Vagina (tissue), 2 donors: ENCODE results near the gene PSPN. TPM values are rescaled to one million over a fixed set of nuclear protein-coding genes. Genes with fewer than 3 reads are reported as not detected.

Source experiments
- DNase-seq, 2 donors: peaks; one replicate each; pipeline ENCODE4 v3.0.0-alpha.2; 2017; ENCODE audit errors: extremely low spot score in 2 of 2
- H3K27ac ChIP-seq: fragments of 200-600 bp; sonication (generic); one replicate; pipeline ENCODE4 v1.5.1; 2019
- H3K27me3 ChIP-seq: fragments of 200-600 bp; sonication (generic); one replicate; pipeline ENCODE4 v1.5.1; 2019
- H3K36me3 ChIP-seq, 2 donors: fragments of 200-600 bp; sonication (generic); one replicate each; pipeline ENCODE4 v1.5.1; 2017 to 2019
- H3K4me1 ChIP-seq: fragments of 200-600 bp; sonication (generic); one replicate; pipeline ENCODE4 v1.5.1; 2019
- H3K4me3 ChIP-seq, 2 donors: fragments of 200-600 bp; sonication (generic); 1 replicate in 1 of 2; 2 replicates in 1 of 2; pipeline ENCODE4 v1.5.1; 2016 to 2019
- H3K9me3 ChIP-seq: fragments of 200-600 bp; sonication (generic); one replicate; pipeline ENCODE4 v1.5.1; 2019
- CTCF ChIP-seq, 3 experiments: fragments of 450-650 bp in 2 of 3; fragments of 200-600 bp in 1 of 3; sonication (generic) in 1 of 3; IDR thresholded peaks; one replicate each; pipeline ENCODE4 v1.5.1; 2017 to 2019; ENCODE audit warnings: antibody characterized with exemption in 3 of 3, mild to moderate bottlenecking in 2 of 3, moderate library complexity in 2 of 3
- POLR2A ChIP-seq, 2 donors: fragments of 450-650 bp; IDR thresholded peaks; one replicate each; pipeline ENCODE4 v1.6.1; 2017; ENCODE audit warnings: antibody characterized with exemption in 2 of 2, mild to moderate bottlenecking in 2 of 2, moderate library complexity in 2 of 2
- POLR2AphosphoS5 ChIP-seq, 2 donors: sonication (generic); formaldehyde crosslinking; IDR thresholded peaks; one replicate each; pipeline ENCODE4 v1.9.0; 2017; ENCODE audit warnings: antibody characterized with exemption in 2 of 2, mild to moderate bottlenecking in 2 of 2, low read depth in 1 of 2; ENCODE audit not compliant: insufficient read depth in 1 of 2
- intact Hi-C: fragments of 100-400 bp; cut with DNase I; formaldehyde crosslinking; loops from one replicate; pipeline ENCODE4 v1.15.1; 2023
- total RNA-seq: library from RNA; depleted of rRNA; stranded (reverse); fragments of >200 nt; gene quantifications from one replicate; pipeline ENCODE4 v1.2.3, GENCODE V29; 2016

PSPN gene
- total RNA-seq, 1 donor from 2014 or later: 0.25 TPM

GRCh38 chr19:6392221-6393073 is 16.7 kb upstream of the PSPN start:
- Histone ChIP-seq H3K4me1 (peaks cover 20% of the 10 kb centered on the region), H3K27me3 (no peaks in the 10 kb centered on the region), H3K27ac (peak overlapping the region; percentile 77), H3K9me3 (no peaks in the 10 kb centered on the region), H3K4me3 (peak overlapping the region; percentile 57 to 79), H3K36me3 (peaks cover 0 to 28% of the 10 kb centered on the region in 2 donors)
- intact Hi-C loops: no loop called here
- no peak for DNase-seq
- TF ChIP-seq POLR2AphosphoS5 (IDR thresholded peaks at IDR 0.05; ENCODE audit: insufficient read depth in 1 of 2, low read depth in 1 of 2) (no peak), CTCF (IDR thresholded peaks at IDR 0.05) (no peak), POLR2A (IDR thresholded peaks at IDR 0.05) (no peak)

- H3K4me3 ChIP-seq: no peak overlapping the region
These were observed 11.6 kb upstream of the PSPN start for GRCh38 chr19:6387372-6387771.

GRCh38 chr19:6384381-6384780 is 8.6 kb upstream of the PSPN start:
- Histone ChIP-seq H3K4me3 (no peak overlapping the region), H3K27ac (no peak overlapping the region), H3K27me3 (no peaks in the 10 kb centered on the region), H3K9me3 (no peaks in the 10 kb centered on the region), H3K4me1 (no peaks in the 10 kb centered on the region), H3K36me3 (peaks cover 0 to 84% of the 10 kb centered on the region in 2 donors)
- no peak for DNase-seq
- no peak for TF ChIP-seq POLR2A (IDR thresholded peaks at IDR 0.05)
- TF ChIP-seq CTCF (IDR thresholded peaks at IDR 0.05): no peak
- no peak for TF ChIP-seq POLR2AphosphoS5 (IDR thresholded peaks at IDR 0.05; ENCODE audit: insufficient read depth in 1 of 2, low read depth in 1 of 2)
- intact Hi-C loops: no loop called here

More at GRCh38 chr19:6387372-6387771, 11.6 kb upstream of the PSPN start:
- no peak for TF ChIP-seq POLR2AphosphoS5 (IDR thresholded peaks at IDR 0.05; ENCODE audit: insufficient read depth in 1 of 2, low read depth in 1 of 2)
- no peak for TF ChIP-seq CTCF (IDR thresholded peaks at IDR 0.05)
- no peak for TF ChIP-seq POLR2A (IDR thresholded peaks at IDR 0.05)
- DNase-seq: no peak
- no peaks in the 10 kb centered on the region for H3K27me3 ChIP-seq
- H3K4me1 ChIP-seq: peaks cover 16% of the 10 kb centered on the region
- H3K9me3 ChIP-seq: no peaks in the 10 kb centered on the region
- no peak overlapping the region for H3K27ac ChIP-seq
- H3K36me3 ChIP-seq: peaks cover 0 to 63% of the 10 kb centered on the region in 2 donors
- intact Hi-C loops: no loop called here

- DNase-seq: no peak
- no peaks in the 10 kb centered on the region for H3K4me1 ChIP-seq
- TF ChIP-seq CTCF (IDR thresholded peaks at IDR 0.05): no peak
- peaks cover 0 to 73% of the 10 kb centered on the region in 2 donors for H3K36me3 ChIP-seq
- intact Hi-C loops: no loop called here
- H3K27me3 ChIP-seq: no peaks in the 10 kb centered on the region
- H3K27ac ChIP-seq: no peak overlapping the region
- H3K4me3 ChIP-seq: no peak overlapping the region
- H3K9me3 ChIP-seq: no peaks in the 10 kb centered on the region
These were observed 7.5 kb upstream of the PSPN start for GRCh38 chr19:6383188-6383587.

GRCh38 chr19:6381030-6381750 is 5.5 kb upstream of the PSPN start:
- H3K36me3 ChIP-seq: peaks cover 0 to 56% of the 10 kb centered on the region in 2 donors
- no peaks in the 10 kb centered on the region for H3K9me3 ChIP-seq
- intact Hi-C loops: no loop called here

More at GRCh38 chr19:6381030-6381750, 5.5 kb upstream of the PSPN start:
- Histone ChIP-seq H3K4me3 (no peak overlapping the region), H3K4me1 (no peaks in the 10 kb centered on the region), H3K27me3 (no peaks in the 10 kb centered on the region), H3K27ac (no peak overlapping the region)
- TF ChIP-seq POLR2A (IDR thresholded peaks at IDR 0.05) (no peak), POLR2AphosphoS5 (IDR thresholded peaks at IDR 0.05; ENCODE audit: insufficient read depth in 1 of 2, low read depth in 1 of 2) (no peak), CTCF (IDR thresholded peaks at IDR 0.05) (no peak)
- DNase-seq: no peak
